GM18519 (cell line): ENCODE results near the gene PDZRN3.

Source experiments
- ATAC-seq: cut with Tn5 transposase; IDR thresholded peaks from one replicate; pipeline ENCODE4 v1.9.1; 2021; ENCODE audit warnings: mild to moderate bottlenecking, moderate library complexity; ENCODE audit not compliant: unreplicated experiment, low FRiP score

The PDZRN3 gene

DNA sequence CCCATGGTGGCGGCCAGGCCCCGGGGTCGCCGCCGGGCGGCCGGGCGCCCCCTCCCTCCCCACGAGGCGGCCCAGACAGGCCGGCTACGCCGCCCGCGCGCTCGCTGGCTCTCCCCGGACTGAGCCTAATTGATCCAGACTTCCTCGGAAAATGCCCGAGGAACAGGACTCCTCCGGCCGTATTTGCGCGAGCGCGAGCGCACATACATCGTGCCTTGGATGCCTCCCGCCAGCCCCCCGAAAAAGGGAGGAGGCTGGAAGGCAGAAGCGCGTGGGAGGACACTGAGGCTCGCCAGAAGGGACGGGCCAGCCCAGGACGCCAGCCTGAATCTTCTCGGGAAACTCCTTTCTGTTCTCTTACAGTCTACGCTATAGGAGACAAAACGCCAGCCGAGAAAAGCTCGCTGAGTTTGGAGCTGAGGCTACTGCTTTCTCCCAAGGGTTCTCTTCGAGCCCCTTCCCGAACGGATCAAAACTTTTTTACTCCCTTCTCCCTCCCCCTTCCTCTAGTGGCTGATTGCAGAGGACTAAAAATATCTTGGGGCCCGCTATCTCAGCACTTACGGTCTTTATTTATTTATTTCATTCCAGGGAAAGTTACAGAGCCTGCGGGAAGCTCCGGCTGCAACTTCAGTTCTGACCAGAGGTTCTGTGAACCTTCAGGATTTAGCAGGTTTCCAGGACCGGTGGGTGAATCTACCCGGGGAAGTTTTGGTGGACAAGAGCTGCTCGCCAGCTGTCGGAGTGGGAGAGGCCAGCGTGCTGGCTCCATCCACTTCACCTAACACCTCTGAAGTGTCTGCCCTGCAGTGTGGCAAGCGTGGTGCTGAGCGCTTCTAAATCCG, at the start of gene PDZRN3:
Gene PDZRN3 (minus strand): TSS at position 121 of the 845 bp plus-strand sequence.
- no peak for ATAC-seq

- no peak for ATAC-seq
Observed at GRCh38 chr3:73674280-73674679, 49.5 kb upstream of the PDZRN3 start.

- ATAC-seq = no peak
Observed at GRCh38 chr3:73669260-73669659, 44.5 kb upstream of the PDZRN3 start.

DNA sequence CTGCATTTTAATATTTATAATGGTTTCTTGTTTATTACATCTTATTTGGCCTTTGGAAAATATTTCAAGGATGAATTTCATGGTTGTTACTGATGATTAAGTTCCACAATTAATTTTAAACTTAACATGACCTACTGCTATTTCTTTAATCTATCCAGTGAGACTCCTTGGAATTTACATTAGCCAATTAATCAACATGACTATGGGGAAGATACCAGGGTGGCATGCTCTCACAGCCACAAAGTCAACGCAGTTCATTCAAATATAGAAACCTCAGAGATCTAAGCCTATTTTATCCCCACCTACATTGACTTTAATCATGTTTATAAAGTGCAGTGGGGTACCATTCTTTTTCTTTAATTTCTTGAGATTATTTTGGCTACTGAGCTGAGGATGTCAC, 43.6 kb upstream of the PDZRN3 start:
- ATAC-seq = no peak

GRCh38 chr3:73667889-73668288, 43.1 kb upstream of the PDZRN3 start:
- ATAC-seq = no peak

DNA sequence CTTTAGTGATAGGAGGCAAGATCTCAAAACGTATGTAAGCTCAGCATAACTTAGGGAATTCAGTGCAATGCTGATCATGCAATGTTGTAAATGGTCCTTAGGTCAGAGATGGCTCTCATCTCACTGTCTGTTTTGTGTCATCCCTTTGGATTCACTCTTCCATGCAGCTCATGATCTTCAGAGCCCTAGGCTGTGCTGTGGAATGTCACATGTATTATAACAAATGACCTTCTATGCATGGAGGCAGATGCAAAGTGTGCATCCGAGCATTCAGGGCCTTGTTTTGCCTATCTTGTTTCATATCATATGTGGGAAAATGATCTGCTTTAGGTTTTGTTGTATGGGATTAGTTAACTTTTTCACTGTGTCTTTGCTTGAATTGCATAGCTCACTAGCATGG, 40.5 kb upstream of the PDZRN3 start:
- no peak for ATAC-seq

DNA sequence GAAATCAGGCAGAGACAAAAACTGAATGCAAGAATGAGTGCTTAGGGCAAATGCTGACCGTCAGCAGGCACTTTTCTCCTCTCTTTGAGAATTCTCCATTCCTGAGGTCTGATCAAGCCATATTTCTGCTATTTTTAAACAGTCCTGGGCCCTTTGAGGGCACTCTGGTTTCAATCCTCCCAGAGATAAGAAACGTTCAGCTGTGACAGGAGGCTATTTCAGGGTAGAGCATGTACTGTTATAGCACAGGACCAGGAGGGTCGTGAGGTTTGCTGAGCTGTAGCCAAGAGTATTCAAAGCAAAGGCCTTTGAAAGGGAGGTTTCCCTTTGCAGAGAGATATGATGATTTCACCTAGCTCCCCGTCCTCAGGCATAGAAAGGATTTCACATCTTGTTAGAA, 39.6 kb upstream of the PDZRN3 start:
- no peak for ATAC-seq

DNA sequence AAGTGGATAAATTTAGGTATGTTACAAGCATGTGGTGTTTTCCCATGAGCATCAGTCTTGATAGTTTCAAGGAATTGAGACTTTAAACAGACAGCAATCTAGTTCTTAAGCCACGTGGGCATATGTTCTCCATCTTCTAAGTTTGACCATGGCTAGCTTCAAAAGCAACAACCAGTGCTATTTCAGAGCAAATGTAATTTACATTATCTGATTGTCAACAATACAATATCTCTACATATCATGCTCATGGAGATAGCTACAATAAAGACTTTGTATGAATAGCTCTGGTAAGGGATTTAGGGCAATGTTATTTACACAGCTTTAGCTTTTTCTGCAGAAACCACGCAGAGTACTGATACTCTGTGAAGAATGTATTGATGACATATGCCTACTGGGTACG, 38.8 kb upstream of the PDZRN3 start:
- no peak for ATAC-seq

GRCh38 chr3:73661265-73661664, 36.5 kb upstream of the PDZRN3 start:
- ATAC-seq = no peak

GRCh38 chr3:73658227-73658626, 33.5 kb upstream of the PDZRN3 start:
- no peak for ATAC-seq

DNA sequence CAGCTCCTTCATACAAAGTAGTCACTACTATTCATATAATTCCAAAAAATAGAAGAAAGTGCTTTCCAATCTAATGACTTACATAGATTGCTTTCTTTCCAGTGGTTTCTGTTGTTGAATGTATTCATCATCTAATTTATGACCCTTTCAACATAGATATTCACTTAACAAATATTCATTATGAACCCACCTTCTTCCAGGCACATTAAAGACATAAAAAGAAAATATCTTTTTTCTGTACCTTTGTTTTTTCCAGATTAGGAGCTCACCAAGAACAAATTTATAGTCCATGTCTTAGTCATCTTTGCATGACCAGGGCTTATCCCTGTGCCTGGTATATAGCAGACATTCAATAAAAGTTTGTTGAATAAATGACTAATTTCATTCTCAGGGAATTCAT, 32.4 kb upstream of the PDZRN3 start:
- no peak for ATAC-seq

DNA sequence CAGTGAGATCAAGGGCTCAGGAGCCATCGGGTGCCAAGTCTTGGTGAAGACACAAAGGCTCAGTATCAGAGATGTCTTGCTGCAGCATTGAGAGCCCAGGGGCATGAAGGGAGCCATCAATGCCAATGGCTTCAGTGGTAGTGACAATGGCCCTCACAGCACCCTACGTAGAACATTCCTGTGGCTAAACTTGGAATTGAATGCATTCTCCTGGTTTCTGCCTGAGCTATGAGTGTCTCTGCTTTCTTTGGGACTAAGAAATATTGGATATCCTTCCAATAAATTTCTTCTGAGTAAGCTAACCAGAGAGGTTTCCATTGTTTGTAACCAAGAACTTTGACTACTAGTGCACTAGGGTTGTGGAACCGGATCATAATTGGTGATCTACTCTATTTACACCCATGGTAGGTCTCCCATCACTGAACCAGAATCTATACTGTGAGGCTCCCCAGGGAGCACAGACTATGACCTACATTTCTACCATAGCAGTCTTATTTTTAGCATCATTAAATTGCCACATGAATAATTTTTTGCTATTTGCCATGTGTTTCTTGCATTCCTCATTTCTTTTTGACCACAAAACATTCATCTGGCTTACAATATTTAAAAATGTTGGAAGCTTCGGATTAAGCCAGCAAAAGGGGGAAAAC, 31.6 kb upstream of the PDZRN3 start:
- no peak for ATAC-seq

- no peak for ATAC-seq
Observed at GRCh38 chr3:73655197-73655596, 30.5 kb upstream of the PDZRN3 start.

DNA sequence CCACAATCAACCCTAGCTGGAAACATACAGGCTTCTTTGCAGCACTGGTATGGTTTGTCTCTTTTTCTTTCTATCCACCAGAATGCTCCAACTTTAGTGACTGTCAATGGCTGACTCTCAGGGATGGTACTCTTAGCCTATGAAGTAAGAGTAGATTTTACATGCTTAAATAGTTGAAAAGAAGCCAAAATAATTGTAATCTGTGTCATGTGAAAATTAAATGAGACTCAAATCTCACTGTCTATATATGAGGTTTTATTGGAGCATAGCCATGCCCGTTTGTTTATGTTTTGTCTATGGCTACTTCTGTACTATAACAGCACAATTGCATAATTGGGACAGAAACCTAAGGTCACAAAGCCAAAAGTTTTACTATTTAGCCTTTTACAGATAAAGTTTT, 29.1 kb upstream of the PDZRN3 start:
- ATAC-seq = no peak

DNA sequence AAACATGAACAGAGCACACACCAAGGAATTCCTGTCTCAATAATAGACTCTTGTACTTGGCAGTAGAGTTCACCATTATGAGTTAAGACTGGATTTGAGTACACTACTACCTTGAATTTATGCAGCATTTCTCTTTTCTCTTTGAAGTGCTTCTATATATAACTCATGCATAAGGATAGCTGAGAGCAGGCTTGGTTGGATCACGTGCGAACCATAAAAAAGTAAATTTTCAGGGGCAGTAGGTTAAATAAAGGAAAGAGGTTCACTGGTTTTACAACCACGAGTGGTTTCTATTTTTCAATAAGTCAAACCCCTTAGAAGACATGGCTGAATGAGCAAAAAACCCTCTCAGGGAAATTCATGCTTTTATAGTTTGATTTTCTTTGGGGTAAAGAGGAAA, 28.6 kb upstream of the PDZRN3 start:
- ATAC-seq = no peak

DNA sequence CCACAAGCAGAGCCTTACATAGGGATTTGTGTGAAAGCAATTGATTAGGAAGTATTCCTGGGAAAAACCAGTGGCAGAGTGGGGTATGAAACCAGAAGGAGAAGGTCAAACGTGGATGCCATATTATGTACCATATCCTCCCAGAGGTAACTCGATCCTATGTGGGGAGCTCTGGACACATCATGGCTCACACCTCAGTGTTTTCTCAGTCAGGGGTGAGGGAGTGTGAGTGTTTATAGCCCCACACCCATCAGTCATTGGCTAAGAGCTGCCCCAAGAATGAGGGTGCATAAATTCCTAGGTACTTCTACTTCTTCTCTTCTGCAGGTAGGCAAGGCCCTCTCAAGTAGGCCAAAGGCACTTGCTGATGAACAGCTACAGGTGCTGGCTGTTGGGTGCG, 28.2 kb upstream of the PDZRN3 start:
- no peak for ATAC-seq

- ATAC-seq = no peak
Observed at GRCh38 chr3:73637042-73637441, 12.3 kb upstream of the PDZRN3 start.

DNA sequence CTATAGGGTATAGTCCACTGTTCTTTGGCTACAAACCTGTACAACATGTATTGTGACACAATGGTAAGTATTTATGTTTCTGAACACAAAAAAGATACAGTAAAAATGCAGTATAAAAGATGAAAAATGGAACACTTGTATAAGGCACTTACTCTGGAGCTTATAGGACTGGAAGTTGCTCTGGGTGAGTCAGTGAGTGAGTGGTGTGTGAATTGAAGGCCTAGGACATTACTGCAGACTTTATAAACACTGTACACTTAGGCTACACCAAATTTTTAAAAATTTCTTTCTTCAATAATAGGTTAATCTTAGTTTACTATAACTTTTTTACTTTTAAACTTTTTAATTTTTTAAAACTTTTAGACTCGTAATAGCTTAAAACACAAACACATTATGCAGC, 10.5 kb upstream of the PDZRN3 start:
- ATAC-seq = no peak

DNA sequence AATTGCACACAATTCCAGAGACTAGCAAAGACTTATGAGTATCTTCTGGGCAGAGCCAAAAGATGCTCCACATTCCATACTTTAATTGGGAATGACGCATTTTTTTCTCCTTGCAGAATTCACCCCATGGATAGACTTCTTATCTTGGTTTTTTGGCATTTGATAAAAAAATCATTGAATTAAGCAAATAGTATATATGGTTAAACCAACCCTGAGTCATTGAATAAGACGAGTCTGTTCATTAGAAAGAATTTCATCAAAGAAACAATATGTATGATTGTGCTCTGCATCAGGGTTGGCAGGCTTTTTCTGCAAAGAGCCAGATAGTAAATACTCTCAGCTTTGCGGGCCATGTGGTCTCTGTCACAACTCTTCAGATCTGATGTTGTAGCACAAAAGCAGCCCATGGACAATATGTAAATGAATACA, 9.2 kb upstream of the PDZRN3 start:
- ATAC-seq = no peak

DNA sequence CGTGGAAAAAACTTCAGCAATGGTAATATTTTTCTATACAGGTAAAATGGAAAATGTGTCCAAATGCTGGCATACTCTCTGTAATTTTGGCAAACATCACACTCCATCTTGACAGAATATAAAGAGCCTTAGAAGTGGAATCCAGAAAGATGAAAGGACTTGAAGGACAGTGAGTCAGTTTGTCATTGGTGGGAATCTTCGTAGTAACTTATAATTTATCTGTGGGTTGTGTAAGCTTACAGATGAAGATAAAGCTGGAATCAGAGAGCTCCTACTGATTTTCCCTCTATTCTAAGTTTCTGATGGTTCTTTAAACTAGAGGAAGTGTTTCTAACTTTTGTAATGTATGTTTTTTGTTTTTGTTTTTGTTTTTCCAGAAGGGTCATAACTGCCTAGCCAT, 8.7 kb upstream of the PDZRN3 start:
- ATAC-seq = no peak

DNA sequence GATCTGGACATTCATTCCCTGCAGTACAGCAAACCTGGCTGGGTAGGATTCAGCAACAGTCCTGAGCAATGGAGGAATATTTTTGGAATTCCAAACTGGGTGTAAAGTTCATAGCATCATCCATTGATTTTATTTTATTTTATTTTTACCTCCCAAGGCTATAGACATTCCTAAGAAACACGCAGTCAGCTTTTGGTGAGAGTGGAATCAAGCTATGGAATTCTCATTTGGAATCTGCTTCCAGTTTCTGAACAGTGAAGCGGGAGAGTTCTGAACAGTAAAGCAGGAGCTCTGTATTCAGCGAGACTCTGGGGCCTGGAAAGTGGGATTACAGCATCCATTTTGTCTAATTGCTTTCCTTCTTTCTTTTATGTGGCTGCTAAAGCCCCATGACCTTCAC, 1.4 kb upstream of the PDZRN3 start:
- no peak for ATAC-seq
